GM18520 (cell line): ENCODE results near the gene SNX27.
"Not testable (repeated sequence)": the region's sequence is repeated elsewhere in the genome, so short reads cannot be mapped to it uniquely, and the experiment has no call there.

Experiments
- ATAC-seq: cut with Tn5 transposase; IDR thresholded peaks from one replicate; pipeline ENCODE4 v1.9.1; 2021; ENCODE audit not compliant: unreplicated experiment

The SNX27 gene

GRCh38 chr1:151602550-151602949 is 9.3 kb upstream of the SNX27 start:
- not testable (repeated sequence) for ATAC-seq

GRCh38 chr1:151604291-151604690 is 7.6 kb upstream of the SNX27 start:
- no peak for ATAC-seq

- no peak for ATAC-seq
These were observed 5.5 kb upstream of the SNX27 start for GRCh38 chr1:151606384-151606783.

- no peak for ATAC-seq
These were observed 5.0 kb upstream of the SNX27 start for GRCh38 chr1:151606857-151607256.

- no peak for ATAC-seq
These were observed 1.7 kb upstream of the SNX27 start for GRCh38 chr1:151610142-151610541.

GRCh38 chr1:151611288-151611790 is 511 bp upstream of the SNX27 start:
- ATAC-seq = no peak

- ATAC-seq = no peak
These were observed 841 bp downstream of the SNX27 start for GRCh38 chr1:151612501-151613281.

GRCh38 chr1:151613282-151613780 is 1.5 kb downstream of the SNX27 start:
- no peak for ATAC-seq

GRCh38 chr1:151615711-151616504 is 4.1 kb downstream of the SNX27 start:
- no peak for ATAC-seq

GRCh38 chr1:151616505-151616849 is 4.6 kb downstream of the SNX27 start:
- no peak for ATAC-seq

- ATAC-seq = no peak
These were observed 6.2 kb downstream of the SNX27 start for GRCh38 chr1:151618003-151618402.

GRCh38 chr1:151618470-151618869 is 6.6 kb downstream of the SNX27 start:
- ATAC-seq = no peak

- not testable (repeated sequence) for ATAC-seq
These were observed 7.1 kb downstream of the SNX27 start for GRCh38 chr1:151618996-151619395.

- ATAC-seq = no peak
These were observed 7.7 kb downstream of the SNX27 start for GRCh38 chr1:151619489-151620093.

- ATAC-seq = no peak
These were observed 8.4 kb downstream of the SNX27 start for GRCh38 chr1:151620286-151620685.

- no peak for ATAC-seq
These were observed 9.5 kb downstream of the SNX27 start for GRCh38 chr1:151621351-151621750.

- ATAC-seq = no peak
These were observed 12.9 kb downstream of the SNX27 start for GRCh38 chr1:151624783-151625182.

GRCh38 chr1:151626740-151627334 is 15.0 kb downstream of the SNX27 start:
- ATAC-seq = no peak

- ATAC-seq = no peak
These were observed 17.4 kb downstream of the SNX27 start for GRCh38 chr1:151629278-151629677.

GRCh38 chr1:151635479-151636072 is 23.7 kb downstream of the SNX27 start:
- ATAC-seq = no peak
